HepG2 (cell line): Measurements from ENCODE around the gene XXYLT1. TPM values are rescaled to one million over a fixed set of nuclear protein-coding genes. Genes with fewer than 3 reads are reported as not detected.

Experiments used
- ATAC-seq: fragments of 200-7000 bp; cut with Tn5 transposase; 3 replicates; pipeline ENCODE4 v1.9.1; 2020; ENCODE audit warnings: mild to moderate bottlenecking, moderate library complexity
- BruUV-seq: library from RNA; stranded (reverse); fragments of 400-500 nt; replicated peaks from 2 replicates; lab custom pipeline; 2021; lab: Mats Ljungman, UMichigan
- CTCF ChIA-PET: fragments of 300-600 bp; formaldehyde crosslinking; extraction: SDS; loops from one replicate; lab custom pipeline; 2021; ENCODE audit warnings: low total read pairs, inconsistent platforms, low intra/inter-chr PET ratio; lab: Yijun Ruan, JAX
- POLR2A ChIA-PET: fragments of 350-600 bp; sonication (Branson Sonifier 250); formaldehyde crosslinking; loops from one replicate; lab custom pipeline; 2020; ENCODE audit warnings: antibody characterized with exemption, inconsistent platforms; lab: Yijun Ruan, JAX
- DNase-seq: peaks from one replicate; pipeline ENCODE4 v3.0.0-alpha.2; 2015; ENCODE audit warnings: low spot score
- FAIRE-seq: peaks from 3 replicates; lab custom pipeline; 2011; peaks lifted over from hg19 to GRCh38; lab: Jason Lieb, UNC
- H2AFZ ChIP-seq: one replicate; pipeline ENCODE4 v1.6.1; 2011; ENCODE audit warnings: low read length, inconsistent platforms
- H3K27ac ChIP-seq: fragments of 300-600 bp; 3 replicates; pipeline ENCODE4 v1.8.0; 2011; ENCODE audit warnings: mixed run types, mild to moderate bottlenecking, mixed read lengths, low read length, inconsistent platforms; ENCODE audit not compliant: insufficient read depth; ENCODE audit errors: extremely low read length
- H3K27me3 ChIP-seq, 2 experiments: fragments of 200-600 bp in 1 of 2; 2 replicates in 1 of 2; 3 replicates in 1 of 2; pipeline versions ENCODE4 v1.6.0 to v1.8.0; 2011; ENCODE audit warnings: low read length in 2 of 2, mild to moderate bottlenecking in 2 of 2, moderate library complexity in 2 of 2, inconsistent platforms in 1 of 2; ENCODE audit not compliant: insufficient read depth in 2 of 2, control insufficient read depth in 1 of 2
- H3K36me3 ChIP-seq, 2 experiments: fragments of 200-600 bp in 1 of 2; replicated peaks in 1 of 2; 2 replicates in 1 of 2; 3 replicates in 1 of 2; pipeline versions ENCODE4 v1.5.1 to v1.8.0; 2011; ENCODE audit warnings: low read length in 2 of 2, inconsistent platforms in 1 of 2; ENCODE audit not compliant: insufficient read depth in 2 of 2, control insufficient read depth in 1 of 2
- H3K4me1 ChIP-seq: 2 replicates; pipeline ENCODE4 v1.5.1; 2012; ENCODE audit warnings: low read length, inconsistent platforms; ENCODE audit not compliant: insufficient read depth
- H3K4me2 ChIP-seq: 2 replicates; pipeline ENCODE4 v1.6.0; 2011; ENCODE audit warnings: low read depth, low read length, inconsistent platforms
- H3K4me3 ChIP-seq, 3 experiments: fragments of 200-600 bp in 1 of 3; sonication (generic), shearing (Covaris generic) in 1 of 3; replicated peaks in 1 of 3; 2 replicates each; pipeline ENCODE4 v1.5.1; 2011 to 2016; ENCODE audit warnings: low read length in 3 of 3, inconsistent platforms in 2 of 3, low read depth in 2 of 3, mild to moderate bottlenecking in 2 of 3, control low read depth in 1 of 3, mixed read lengths in 1 of 3; ENCODE audit not compliant: insufficient read depth in 1 of 3
- H3K79me2 ChIP-seq: one replicate; pipeline ENCODE4 v1.6.1; 2011; ENCODE audit warnings: low read length, inconsistent platforms; ENCODE audit not compliant: insufficient read depth
- H3K9ac ChIP-seq: 2 replicates; pipeline ENCODE4 v1.6.0; 2011; ENCODE audit warnings: mild to moderate bottlenecking, low read depth, low read length, inconsistent platforms; ENCODE audit not compliant: insufficient read depth
- H3K9me3 ChIP-seq: 2 replicates; pipeline ENCODE4 v1.5.1; 2012; ENCODE audit warnings: mild to moderate bottlenecking, low read length
- H4K20me1 ChIP-seq: 2 replicates; pipeline ENCODE4 v1.6.0; 2011; ENCODE audit warnings: inconsistent platforms, mild to moderate bottlenecking, low read length, moderate library complexity; ENCODE audit not compliant: insufficient read depth
- ATM ChIP-seq: fragments of 450-650 bp; IDR thresholded peaks from 2 replicates; pipeline ENCODE4 v1.7.1; 2017; ENCODE audit warnings: mild to moderate bottlenecking, borderline replicate concordance
- GTF2F1 ChIP-seq: fragments of 150-350 bp; IDR thresholded peaks from 2 replicates; pipeline ENCODE4 v1.6.1; 2014; ENCODE audit warnings: low read length
- NR3C1 ChIP-seq: sonication (generic); formaldehyde crosslinking; IDR thresholded peaks from 2 replicates; pipeline ENCODE4 v1.4.0; 2020; ENCODE audit warnings: missing genetic modification reagents
- RCOR2 ChIP-seq: IDR thresholded peaks from 2 replicates; pipeline ENCODE4 v1.6.1; 2016; ENCODE audit warnings: missing biosample characterization, missing genetic modification reagents
- SNAPC2 ChIP-seq: sonication (generic); formaldehyde crosslinking; IDR thresholded peaks from 2 replicates; pipeline ENCODE4 v1.8.1; 2022; ENCODE audit warnings: mild to moderate bottlenecking, missing genetic modification reagents
- SYNCRIP ChIP-seq: fragments of 200-400 bp; formaldehyde crosslinking; IDR thresholded peaks from 2 replicates; pipeline ENCODE4 v1.6.1; 2018; ENCODE audit warnings: mild to moderate bottlenecking, low read depth, low read length; ENCODE audit not compliant: insufficient read depth
- ZFP36L2 ChIP-seq: sonication (generic); formaldehyde crosslinking; IDR thresholded peaks from 2 replicates; pipeline ENCODE4 v1.4.0; 2020; ENCODE audit warnings: missing genetic modification reagents
- ZFP90 ChIP-seq: sonication (generic); formaldehyde crosslinking; IDR thresholded peaks from 2 replicates; pipeline ENCODE4 v1.8.0; 2022; ENCODE audit warnings: missing genetic modification reagents, mild to moderate bottlenecking, inconsistent platforms, borderline replicate concordance
- ZKSCAN5 ChIP-seq: sonication (generic); formaldehyde crosslinking; IDR thresholded peaks from 2 replicates; pipeline ENCODE4 v1.5.1; 2020; ENCODE audit warnings: mild to moderate bottlenecking, missing genetic modification reagents
- ZNF207 ChIP-seq: fragments of 450-650 bp; IDR thresholded peaks from 2 replicates; pipeline ENCODE4 v1.6.1; 2016; ENCODE audit warnings: antibody characterized with exemption, borderline replicate concordance
- ZNF564 ChIP-seq: sonication (generic); formaldehyde crosslinking; IDR thresholded peaks from 2 replicates; pipeline ENCODE4 v1.8.1; 2023; ENCODE audit warnings: mild to moderate bottlenecking, missing genetic modification reagents
- in situ Hi-C: cut with HindIII; loops from 2 replicates; pipeline ENCODE4 v1.10.0; 2017; ENCODE audit warnings: low pct_unique_long_range_greater_than_20kb; ENCODE audit not compliant: extremely low pct_ligation_motif_present
- intact Hi-C: fragments of 100-400 bp; cut with micrococcal nuclease; formaldehyde crosslinking; loops from one replicate; pipeline ENCODE4 v1.10.0; 2022; ENCODE audit not compliant: unreplicated experiment
- polyA plus RNA-seq, 8 experiments: library from polyadenylated mRNA; depleted of rRNA in 3 of 8; stranded (reverse) in 7 of 8; unstranded in 1 of 8; fragments of >200 nt; fragmentation: Illumina TruSeq in 4 of 8; extraction: Trizol in 4 of 8; gene quantifications; 2 replicates each; pipeline versions ENCODE4 v1.2.1 to v1.2.3, GENCODE V29; 2011 to 2016; ENCODE audit warnings: low read depth in 4 of 8, missing spikeins in 1 of 8, mixed read lengths in 1 of 8; ENCODE audit not compliant: insufficient read depth in 1 of 8
- total RNA-seq, 5 experiments: library from RNA; depleted of rRNA; stranded (reverse); fragments of >200 nt; fragmentation: Illumina TruSeq; extraction: Trizol; gene quantifications; 2 replicates each; pipeline ENCODE4 v1.2.3, GENCODE V29; 2016; ENCODE audit warnings: low read depth in 1 of 5
- TF ChIP-seq, protein P1 (sequence below): sonication (generic); formaldehyde crosslinking; IDR thresholded peaks from 2 replicates; pipeline ENCODE4 v1.8.1; 2022; ENCODE audit warnings: mild to moderate bottlenecking, missing genetic modification reagents
- TF ChIP-seq, protein P2 (sequence below): sonication (generic); formaldehyde crosslinking; IDR thresholded peaks from 2 replicates; pipeline ENCODE4 v1.4.0; 2020; ENCODE audit warnings: missing genetic modification reagents
- TF ChIP-seq, protein P3 (sequence below): conservative IDR thresholded peaks from 2 replicates; pipeline ENCODE4 v1.6.1; 2018; ENCODE audit warnings: missing genetic modification reagents
- TF ChIP-seq, protein P4 (sequence below): IDR thresholded peaks from 2 replicates; pipeline ENCODE4 v1.6.1; 2016; ENCODE audit warnings: low read depth, control low read depth
- TF ChIP-seq, protein P5 (sequence below): sonication (generic); formaldehyde crosslinking; IDR thresholded peaks from 2 replicates; pipeline ENCODE4 v1.4.0; 2020; ENCODE audit warnings: mild to moderate bottlenecking, missing genetic modification reagents
- TF ChIP-seq, protein P6 (sequence below): sonication (generic); formaldehyde crosslinking; IDR thresholded peaks from 2 replicates; pipeline ENCODE4 v1.4.0; 2020; ENCODE audit warnings: missing genetic modification reagents

XXYLT1 gene
- total and polyA plus RNA-seq, 2 of the 13 experiments (the other 11 are each of a cell fraction or from before 2014, with no cell fraction given): 17.7 to 19.0 TPM

DNA sequence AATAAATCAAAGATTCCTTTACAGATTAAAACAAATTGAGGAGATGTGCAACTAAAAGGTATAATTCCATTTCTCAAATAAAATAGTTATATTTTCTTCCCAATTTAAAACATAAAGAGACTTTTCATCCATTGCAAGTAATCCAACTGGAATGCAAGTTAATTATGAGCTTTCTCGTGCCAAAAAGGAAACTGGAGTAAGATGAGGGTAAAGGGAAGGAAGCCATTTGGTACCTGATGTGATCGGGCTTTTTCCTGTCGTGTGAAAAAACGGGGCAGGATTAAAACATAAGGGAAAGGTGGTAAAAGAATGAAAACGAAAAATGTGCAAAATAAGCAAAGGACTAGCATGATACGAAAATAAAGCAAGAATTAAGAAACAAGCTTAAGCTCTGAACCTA, 41.8 kb upstream of the XXYLT1 start (continued):
- TF ChIP-seq ZKSCAN5 (CRISPR knock-in tag): no peak
- no peak for TF ChIP-seq ZFP90
- TF ChIP-seq, protein P1, sequence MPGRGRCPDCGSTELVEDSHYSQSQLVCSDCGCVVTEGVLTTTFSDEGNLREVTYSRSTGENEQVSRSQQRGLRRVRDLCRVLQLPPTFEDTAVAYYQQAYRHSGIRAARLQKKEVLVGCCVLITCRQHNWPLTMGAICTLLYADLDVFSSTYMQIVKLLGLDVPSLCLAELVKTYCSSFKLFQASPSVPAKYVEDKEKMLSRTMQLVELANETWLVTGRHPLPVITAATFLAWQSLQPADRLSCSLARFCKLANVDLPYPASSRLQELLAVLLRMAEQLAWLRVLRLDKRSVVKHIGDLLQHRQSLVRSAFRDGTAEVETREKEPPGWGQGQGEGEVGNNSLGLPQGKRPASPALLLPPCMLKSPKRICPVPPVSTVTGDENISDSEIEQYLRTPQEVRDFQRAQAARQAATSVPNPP: no peak
- no peak for TF ChIP-seq SYNCRIP
- TF ChIP-seq, protein P2, sequence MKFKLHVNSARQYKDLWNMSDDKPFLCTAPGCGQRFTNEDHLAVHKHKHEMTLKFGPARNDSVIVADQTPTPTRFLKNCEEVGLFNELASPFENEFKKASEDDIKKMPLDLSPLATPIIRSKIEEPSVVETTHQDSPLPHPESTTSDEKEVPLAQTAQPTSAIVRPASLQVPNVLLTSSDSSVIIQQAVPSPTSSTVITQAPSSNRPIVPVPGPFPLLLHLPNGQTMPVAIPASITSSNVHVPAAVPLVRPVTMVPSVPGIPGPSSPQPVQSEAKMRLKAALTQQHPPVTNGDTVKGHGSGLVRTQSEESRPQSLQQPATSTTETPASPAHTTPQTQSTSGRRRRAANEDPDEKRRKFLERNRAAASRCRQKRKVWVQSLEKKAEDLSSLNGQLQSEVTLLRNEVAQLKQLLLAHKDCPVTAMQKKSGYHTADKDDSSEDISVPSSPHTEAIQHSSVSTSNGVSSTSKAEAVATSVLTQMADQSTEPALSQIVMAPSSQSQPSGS (CRISPR knock-in tag): no peak
- no peak for TF ChIP-seq ZFP36L2 (CRISPR knock-in tag)

DNA sequence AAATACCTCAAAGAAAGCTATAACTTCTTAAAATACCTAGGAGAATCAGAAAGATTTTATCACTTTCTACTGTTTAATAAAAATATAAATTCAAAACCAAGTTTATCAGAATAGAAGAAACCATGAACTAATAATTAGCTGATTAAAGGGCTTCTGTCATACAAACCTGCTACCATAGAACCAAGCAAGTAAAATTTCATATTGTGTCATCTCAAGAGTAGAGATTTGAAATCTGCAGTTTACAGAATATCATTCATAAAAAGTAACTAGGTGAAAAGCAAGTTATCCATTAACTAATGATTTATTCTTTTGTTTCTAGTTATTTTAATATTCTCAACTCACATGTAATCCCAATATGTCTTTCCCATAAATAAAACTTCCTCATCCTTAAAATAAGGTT, 36.8 kb upstream of the XXYLT1 start:
- Histone ChIP-seq H3K9ac (no peak overlapping the region), H3K4me2 (no peak overlapping the region), H4K20me1 (no peaks in the 10 kb centered on the region), H3K4me1 (no peaks in the 10 kb centered on the region), H3K79me2 (no peaks in the 10 kb centered on the region), H2AFZ (no peak overlapping the region), H3K9me3 (no peaks in the 10 kb centered on the region), H3K27me3 (no peaks in the 10 kb centered on the region), H3K36me3 (no peaks in the 10 kb centered on the region), H3K4me3 (no peak overlapping the region), H3K27ac (no peak overlapping the region)
- ChIA-PET POLR2A (no interaction called here), CTCF (no interaction called here)
- no peak for FAIRE-seq
- in situ Hi-C loops (no loop called here), intact Hi-C loops (no loop called here)
- DNase-seq: no peak
- no TSS peak for BruUV-seq
- no peak for ATAC-seq
- TF ChIP-seq RCOR2 (CRISPR knock-in tag) (no peak), ZNF564 (CRISPR knock-in tag) (no peak), SNAPC2 (CRISPR knock-in tag) (no peak), GTF2F1 (no peak), ZNF207 (no peak), ATM (no peak), NR3C1 (no peak)
- TF ChIP-seq, protein P3, sequence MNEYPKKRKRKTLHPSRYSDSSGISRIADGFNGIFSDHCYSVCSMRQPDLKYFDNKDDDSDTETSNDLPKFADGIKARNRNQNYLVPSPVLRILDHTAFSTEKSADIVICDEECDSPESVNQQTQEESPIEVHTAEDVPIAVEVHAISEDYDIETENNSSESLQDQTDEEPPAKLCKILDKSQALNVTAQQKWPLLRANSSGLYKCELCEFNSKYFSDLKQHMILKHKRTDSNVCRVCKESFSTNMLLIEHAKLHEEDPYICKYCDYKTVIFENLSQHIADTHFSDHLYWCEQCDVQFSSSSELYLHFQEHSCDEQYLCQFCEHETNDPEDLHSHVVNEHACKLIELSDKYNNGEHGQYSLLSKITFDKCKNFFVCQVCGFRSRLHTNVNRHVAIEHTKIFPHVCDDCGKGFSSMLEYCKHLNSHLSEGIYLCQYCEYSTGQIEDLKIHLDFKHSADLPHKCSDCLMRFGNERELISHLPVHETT (CRISPR knock-in tag): no peak
- TF ChIP-seq, protein P4, sequence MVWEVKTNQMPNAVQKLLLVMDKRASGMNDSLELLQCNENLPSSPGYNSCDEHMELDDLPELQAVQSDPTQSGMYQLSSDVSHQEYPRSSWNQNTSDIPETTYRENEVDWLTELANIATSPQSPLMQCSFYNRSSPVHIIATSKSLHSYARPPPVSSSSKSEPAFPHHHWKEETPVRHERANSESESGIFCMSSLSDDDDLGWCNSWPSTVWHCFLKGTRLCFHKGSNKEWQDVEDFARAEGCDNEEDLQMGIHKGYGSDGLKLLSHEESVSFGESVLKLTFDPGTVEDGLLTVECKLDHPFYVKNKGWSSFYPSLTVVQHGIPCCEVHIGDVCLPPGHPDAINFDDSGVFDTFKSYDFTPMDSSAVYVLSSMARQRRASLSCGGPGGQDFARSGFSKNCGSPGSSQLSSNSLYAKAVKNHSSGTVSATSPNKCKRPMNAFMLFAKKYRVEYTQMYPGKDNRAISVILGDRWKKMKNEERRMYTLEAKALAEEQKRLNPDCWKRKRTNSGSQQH (CRISPR knock-in tag): no peak
- TF ChIP-seq, protein P5, sequence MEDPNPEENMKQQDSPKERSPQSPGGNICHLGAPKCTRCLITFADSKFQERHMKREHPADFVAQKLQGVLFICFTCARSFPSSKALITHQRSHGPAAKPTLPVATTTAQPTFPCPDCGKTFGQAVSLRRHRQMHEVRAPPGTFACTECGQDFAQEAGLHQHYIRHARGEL: no peak
- TF ChIP-seq, protein P6, sequence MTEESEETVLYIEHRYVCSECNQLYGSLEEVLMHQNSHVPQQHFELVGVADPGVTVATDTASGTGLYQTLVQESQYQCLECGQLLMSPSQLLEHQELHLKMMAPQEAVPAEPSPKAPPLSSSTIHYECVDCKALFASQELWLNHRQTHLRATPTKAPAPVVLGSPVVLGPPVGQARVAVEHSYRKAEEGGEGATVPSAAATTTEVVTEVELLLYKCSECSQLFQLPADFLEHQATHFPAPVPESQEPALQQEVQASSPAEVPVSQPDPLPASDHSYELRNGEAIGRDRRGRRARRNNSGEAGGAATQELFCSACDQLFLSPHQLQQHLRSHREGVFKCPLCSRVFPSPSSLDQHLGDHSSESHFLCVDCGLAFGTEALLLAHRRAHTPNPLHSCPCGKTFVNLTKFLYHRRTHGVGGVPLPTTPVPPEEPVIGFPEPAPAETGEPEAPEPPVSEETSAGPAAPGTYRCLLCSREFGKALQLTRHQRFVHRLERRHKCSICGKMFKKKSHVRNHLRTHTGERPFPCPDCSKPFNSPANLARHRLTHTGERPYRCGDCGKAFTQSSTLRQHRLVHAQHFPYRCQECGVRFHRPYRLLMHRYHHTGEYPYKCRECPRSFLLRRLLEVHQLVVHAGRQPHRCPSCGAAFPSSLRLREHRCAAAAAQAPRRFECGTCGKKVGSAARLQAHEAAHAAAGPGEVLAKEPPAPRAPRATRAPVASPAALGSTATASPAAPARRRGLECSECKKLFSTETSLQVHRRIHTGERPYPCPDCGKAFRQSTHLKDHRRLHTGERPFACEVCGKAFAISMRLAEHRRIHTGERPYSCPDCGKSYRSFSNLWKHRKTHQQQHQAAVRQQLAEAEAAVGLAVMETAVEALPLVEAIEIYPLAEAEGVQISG: no peak
